ENCODE data around the gene FSCN2.

GRCh38 chr17:81508639-81509206 lies 19.5 kb upstream of the FSCN2 start:
- TF ChIP-seq RFX5 (IDR thresholded peaks at IDR 0.05; ENCODE audit: low read length): no peak
- TF ChIP-seq, protein P1, sequence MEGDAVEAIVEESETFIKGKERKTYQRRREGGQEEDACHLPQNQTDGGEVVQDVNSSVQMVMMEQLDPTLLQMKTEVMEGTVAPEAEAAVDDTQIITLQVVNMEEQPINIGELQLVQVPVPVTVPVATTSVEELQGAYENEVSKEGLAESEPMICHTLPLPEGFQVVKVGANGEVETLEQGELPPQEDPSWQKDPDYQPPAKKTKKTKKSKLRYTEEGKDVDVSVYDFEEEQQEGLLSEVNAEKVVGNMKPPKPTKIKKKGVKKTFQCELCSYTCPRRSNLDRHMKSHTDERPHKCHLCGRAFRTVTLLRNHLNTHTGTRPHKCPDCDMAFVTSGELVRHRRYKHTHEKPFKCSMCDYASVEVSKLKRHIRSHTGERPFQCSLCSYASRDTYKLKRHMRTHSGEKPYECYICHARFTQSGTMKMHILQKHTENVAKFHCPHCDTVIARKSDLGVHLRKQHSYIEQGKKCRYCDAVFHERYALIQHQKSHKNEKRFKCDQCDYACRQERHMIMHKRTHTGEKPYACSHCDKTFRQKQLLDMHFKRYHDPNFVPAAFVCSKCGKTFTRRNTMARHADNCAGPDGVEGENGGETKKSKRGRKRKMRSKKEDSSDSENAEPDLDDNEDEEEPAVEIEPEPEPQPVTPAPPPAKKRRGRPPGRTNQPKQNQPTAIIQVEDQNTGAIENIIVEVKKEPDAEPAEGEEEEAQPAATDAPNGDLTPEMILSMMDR (IDR thresholded peaks at IDR 0.05): no peak

Measured in SK-N-SH (cell line).